WTC11 (cell line): ENCODE measurements around the gene FBP1. TPM values are rescaled to one million over a fixed set of nuclear protein-coding genes. Genes with fewer than 3 reads are reported as not detected.

Experiments used
- ATAC-seq: fragments of 200-7000 bp; cut with Tn5 transposase; 2 replicates; pipeline ENCODE4 v1.10.0; 2021; ENCODE audit warnings: mild to moderate bottlenecking, moderate library complexity
- CTCF ChIA-PET: fragments of 300-600 bp; sonication (Branson Sonifier 250); formaldehyde crosslinking; loops from one replicate; lab custom pipeline; 2021; ENCODE audit warnings: antibody characterized with exemption; lab: Charles Lee
- POLR2A ChIA-PET: fragments of 350-600 bp; sonication (Branson Sonifier 250); formaldehyde crosslinking; loops from one replicate; lab custom pipeline; 2021; ENCODE audit warnings: antibody characterized with exemption; lab: Charles Lee
- DNase-seq: peaks from one replicate; pipeline ENCODE4 v3.0.0; 2021; ENCODE audit warnings: low spot score
- H3K27ac Mint-ChIP-seq: 2 replicates; pipeline ENCODE4 v1.8.0; 2021; ENCODE audit warnings: mixed read lengths
- H3K27me3 Mint-ChIP-seq: 2 replicates; pipeline ENCODE4 v1.8.0; 2021; ENCODE audit warnings: low read depth, mild to moderate bottlenecking, moderate library complexity, mixed read lengths
- H3K36me3 Mint-ChIP-seq: 2 replicates; pipeline ENCODE4 v1.8.0; 2021; ENCODE audit warnings: mixed read lengths
- H3K4me1 Mint-ChIP-seq: 2 replicates; pipeline ENCODE4 v1.8.0; 2022; ENCODE audit warnings: mixed read lengths
- H3K4me3 Mint-ChIP-seq: 2 replicates; pipeline ENCODE4 v1.8.0; 2021; ENCODE audit warnings: mild to moderate bottlenecking, moderate library complexity, mixed read lengths
- H3K9me3 Mint-ChIP-seq: 2 replicates; pipeline ENCODE4 v1.8.0; 2021; ENCODE audit warnings: mixed read lengths
- ATF2 ChIP-seq: sonication (generic); formaldehyde crosslinking; IDR thresholded peaks from 2 replicates; pipeline ENCODE4 v1.8.1; 2022; ENCODE audit warnings: low read depth, missing genetic modification reagents, borderline replicate concordance
- E2F1 ChIP-seq: sonication (generic); formaldehyde crosslinking; IDR thresholded peaks from 2 replicates; pipeline ENCODE4 v1.8.0; 2022; ENCODE audit warnings: mild to moderate bottlenecking, missing genetic modification reagents
- E2F4 ChIP-seq: sonication (generic); formaldehyde crosslinking; IDR thresholded peaks from 2 replicates; pipeline ENCODE4 v1.8.1; 2022; ENCODE audit warnings: low read depth, mild to moderate bottlenecking, moderate library complexity, missing genetic modification reagents, borderline replicate concordance
- ELF4 ChIP-seq: sonication (generic); formaldehyde crosslinking; IDR thresholded peaks from 2 replicates; pipeline ENCODE4 v1.8.1; 2022; ENCODE audit warnings: low read depth, mild to moderate bottlenecking, moderate library complexity, missing genetic modification reagents
- ESRRA ChIP-seq: sonication (generic); formaldehyde crosslinking; IDR thresholded peaks from 2 replicates; pipeline ENCODE4 v1.8.1; 2022; ENCODE audit warnings: mild to moderate bottlenecking, missing genetic modification reagents, borderline replicate concordance
- FOXP4 ChIP-seq: sonication (generic); formaldehyde crosslinking; IDR thresholded peaks from 2 replicates; pipeline ENCODE4 v1.8.0; 2022; ENCODE audit warnings: mild to moderate bottlenecking, missing genetic modification reagents
- HMGXB4 ChIP-seq: sonication (generic); formaldehyde crosslinking; IDR thresholded peaks from 2 replicates; pipeline ENCODE4 v1.8.1; 2023; ENCODE audit warnings: mild to moderate bottlenecking, moderate library complexity, missing genetic modification reagents
- MXD4 ChIP-seq: fragments of 250-450 bp; sonication (Bioruptor Pico); IDR thresholded peaks from 2 replicates; pipeline ENCODE4 v1.8.0; 2021; ENCODE audit warnings: mild to moderate bottlenecking, moderate library complexity, borderline replicate concordance
- NFE2L1 ChIP-seq: sonication (generic); formaldehyde crosslinking; IDR thresholded peaks from 2 replicates; pipeline ENCODE4 v1.8.1; 2023; ENCODE audit warnings: missing genetic modification reagents
- OVOL2 ChIP-seq: fragments of 250-450 bp; sonication (Bioruptor Pico); IDR thresholded peaks from 2 replicates; pipeline ENCODE4 v1.9.0; 2021; ENCODE audit warnings: mild to moderate bottlenecking, borderline replicate concordance
- ZNF281 ChIP-seq: sonication (generic); formaldehyde crosslinking; IDR thresholded peaks from 2 replicates; pipeline ENCODE4 v1.8.0; 2023; ENCODE audit warnings: mild to moderate bottlenecking, missing genetic modification reagents
- ZNF416 ChIP-seq: fragments of 250-450 bp; sonication (Bioruptor Pico); IDR thresholded peaks from 2 replicates; pipeline ENCODE4 v1.9.0; 2021; ENCODE audit warnings: mild to moderate bottlenecking, inconsistent platforms
- ZSCAN18 ChIP-seq: fragments of 250-450 bp; sonication (Bioruptor Pico); IDR thresholded peaks from 2 replicates; pipeline ENCODE4 v2.1.2; 2022; ENCODE audit warnings: mild to moderate bottlenecking, moderate library complexity
- total RNA-seq: library from RNA; stranded (reverse); gene quantifications from 3 replicates; pipeline ENCODE4 v1.2.3, GENCODE V29; 2021
- TF ChIP-seq, protein P1 (sequence below): sonication (generic); formaldehyde crosslinking; IDR thresholded peaks from 2 replicates; pipeline ENCODE4 v1.8.1; 2023; ENCODE audit warnings: mild to moderate bottlenecking, missing genetic modification reagents
- TF ChIP-seq, protein P2 (sequence below): fragments of 250-450 bp; sonication (Bioruptor Pico); IDR thresholded peaks from 2 replicates; pipeline ENCODE4 v1.9.0; 2021; ENCODE audit warnings: moderate library complexity, mild to moderate bottlenecking, inconsistent platforms, borderline replicate concordance

FBP1 gene
- total RNA-seq, 1 experiment from 2014 or later, result 6.4 TPM

- H3K36me3 Mint-ChIP-seq, result no peaks in the 10 kb centered on the region
- ChIA-PET CTCF (interaction anchor here (0.8 to 2.0 kb wide), 7 partner anchors 9 to 555 kb away, joined by 3 to 13 read pairs (median 4); partner anchors contain the start of gene PCAT7), POLR2A (no interaction called here)
- DNase-seq, result no peak
- no peak overlapping the region for H3K27ac Mint-ChIP-seq
- peaks cover 7% of the 10 kb centered on the region; the same call in 1 of the 2 replicates for H3K4me1 Mint-ChIP-seq
- no peaks in the 10 kb centered on the region for H3K9me3 Mint-ChIP-seq
- no peak for ATAC-seq
- no peaks in the 10 kb centered on the region for H3K27me3 Mint-ChIP-seq
- H3K4me3 Mint-ChIP-seq, result no peak overlapping the region
- TF ChIP-seq ELF4 (CRISPR knock-in tag) (no peak), FOXP4 (no peak), ESRRA (CRISPR knock-in tag) (no peak), MXD4 (CRISPR knock-in tag) (no peak), ATF2 (CRISPR knock-in tag) (no peak), HMGXB4 (CRISPR knock-in tag) (no peak), ZNF416 (CRISPR knock-in tag) (no peak), E2F1 (CRISPR knock-in tag) (no peak), NFE2L1 (CRISPR knock-in tag) (no peak), ZSCAN18 (no peak), ZNF281 (CRISPR knock-in tag) (no peak), E2F4 (CRISPR knock-in tag) (no peak), OVOL2 (CRISPR knock-in tag) (no peak)
- TF ChIP-seq, protein P1, sequence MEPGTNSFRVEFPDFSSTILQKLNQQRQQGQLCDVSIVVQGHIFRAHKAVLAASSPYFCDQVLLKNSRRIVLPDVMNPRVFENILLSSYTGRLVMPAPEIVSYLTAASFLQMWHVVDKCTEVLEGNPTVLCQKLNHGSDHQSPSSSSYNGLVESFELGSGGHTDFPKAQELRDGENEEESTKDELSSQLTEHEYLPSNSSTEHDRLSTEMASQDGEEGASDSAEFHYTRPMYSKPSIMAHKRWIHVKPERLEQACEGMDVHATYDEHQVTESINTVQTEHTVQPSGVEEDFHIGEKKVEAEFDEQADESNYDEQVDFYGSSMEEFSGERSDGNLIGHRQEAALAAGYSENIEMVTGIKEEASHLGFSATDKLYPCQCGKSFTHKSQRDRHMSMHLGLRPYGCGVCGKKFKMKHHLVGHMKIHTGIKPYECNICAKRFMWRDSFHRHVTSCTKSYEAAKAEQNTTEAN (CRISPR knock-in tag), result no peak
- TF ChIP-seq, protein P2, sequence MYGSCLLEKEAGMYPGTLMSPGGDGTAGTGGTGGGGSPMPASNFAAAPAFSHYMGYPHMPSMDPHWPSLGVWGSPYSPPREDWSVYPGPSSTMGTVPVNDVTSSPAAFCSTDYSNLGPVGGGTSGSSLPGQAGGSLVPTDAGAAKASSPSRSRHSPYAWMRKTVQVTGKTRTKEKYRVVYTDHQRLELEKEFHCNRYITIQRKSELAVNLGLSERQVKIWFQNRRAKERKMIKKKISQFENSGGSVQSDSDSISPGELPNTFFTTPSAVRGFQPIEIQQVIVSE (CRISPR knock-in tag), result no peak
Measured at GRCh38 chr9:94613003-94613402, 26.3 kb downstream of the FBP1 start.
